ENCODE data around the gene C1RL. TPM values are rescaled to one million over a fixed set of nuclear protein-coding genes. Genes with fewer than 3 reads are reported as not detected.

Gene C1RL
- total and polyA plus RNA-seq, 2 donors (not counting 1 experiment from before 2014, with no cell fraction given) = 13.5 to 24.9 TPM

DNA sequence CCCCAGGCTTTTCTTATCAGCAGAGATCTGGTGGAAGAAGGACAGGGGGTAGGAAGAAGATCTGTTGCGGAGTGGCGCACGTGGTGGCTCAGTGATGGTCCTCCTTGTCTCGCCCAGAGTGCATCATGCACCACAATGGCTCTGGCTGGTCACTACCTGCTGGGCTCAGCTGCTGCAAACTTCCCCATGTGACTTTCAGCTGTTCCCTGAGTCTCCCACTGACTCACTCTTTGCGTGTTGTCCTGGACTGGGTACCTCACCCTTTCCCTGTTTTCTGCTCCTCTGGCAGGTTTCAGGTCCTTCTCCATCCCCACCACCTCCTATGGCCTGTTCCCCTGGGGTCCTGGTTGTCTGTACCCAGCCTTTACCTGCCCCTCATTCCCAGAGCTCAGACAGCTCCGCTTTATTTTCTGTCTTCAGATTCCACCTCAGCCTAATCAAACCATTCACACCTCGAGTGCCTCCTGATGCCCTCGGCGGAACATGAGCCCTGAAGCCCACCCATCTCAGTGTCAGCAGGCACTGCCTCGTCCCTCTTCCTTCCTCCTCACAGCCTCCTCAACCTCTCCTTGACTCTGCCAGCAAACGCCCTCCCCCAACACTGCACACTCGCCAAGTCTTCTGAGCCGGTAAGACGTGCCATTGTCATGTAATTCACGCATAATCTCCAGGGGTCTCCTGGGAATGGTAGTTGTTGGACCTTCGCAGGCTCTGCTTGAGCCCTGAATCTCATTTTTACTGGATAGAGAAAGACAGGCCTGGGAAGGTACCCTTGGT lies 18.6 kb downstream of the C1RL start:
- Histone ChIP-seq H4K20me1 (ENCODE audit: control insufficient read depth, insufficient read depth, low read length, poor library complexity, severe bottlenecking) (no peaks in the 10 kb centered on the region), H3K4me2 (replicated peaks; ENCODE audit: low read depth, low read length, poor library complexity, severe bottlenecking) (no peak overlapping the region), H3K9ac (ENCODE audit: low read length) (no peak overlapping the region), H3K27me3 (replicated peaks in 1 of 4; ENCODE audit: control extremely low read depth in 1 of 4, control insufficient read depth in 3 of 4, insufficient read depth in 4 of 4, low read length in 3 of 4) (peaks cover 0 to 3% (median 0%) of the 10 kb centered on the region in 4 experiments), H2AFZ (ENCODE audit: insufficient read depth, low read depth, low read length, poor library complexity, severe bottlenecking) (no peak overlapping the region), H3K36me3 (replicated peaks in 1 of 2; ENCODE audit: control extremely low read depth in 1 of 2, control insufficient read depth in 1 of 2, extremely low read depth in 1 of 2, insufficient read depth in 2 of 2, low read length in 1 of 2) (no peaks in the 10 kb centered on the region), H3K9me3 (ENCODE audit: control extremely low read depth in 1 of 3, control insufficient read depth in 2 of 3, insufficient read depth in 1 of 3, low read length in 2 of 3) (no peaks in the 10 kb centered on the region), H3K27ac (ENCODE audit: low read length in 2 of 2) (no peak overlapping the region), H3K4me3 (ENCODE audit: control extremely low read depth in 1 of 5, extremely low read depth in 1 of 5, insufficient read depth in 1 of 5, low read depth in 2 of 5, low read length in 4 of 5) (no peak overlapping the region), H3K4me1 (ENCODE audit: control insufficient read depth in 2 of 2, insufficient read depth in 2 of 2, low read length in 2 of 2) (peaks cover 0 to 12% of the 10 kb centered on the region in 2 donors), H3K79me2 (ENCODE audit: control insufficient read depth, insufficient read depth, low read length) (no peaks in the 10 kb centered on the region)
- no peak overlapping the region for H3K4me3 Mint-ChIP-seq
- no peak overlapping the region for H3K27ac Mint-ChIP-seq
- H3K27me3 Mint-ChIP-seq = peaks cover 4% of the 10 kb centered on the region
- intact Hi-C loops (cut with micrococcal nuclease) = loop anchor here (5.0 kb wide), 1 partner anchor 73 kb away; the partner anchor contains the start of gene LPCAT3
- WGBS (ENCODE audit: insufficient coverage) = 88% methylated on average over 12 of the region's 16 CpGs
- ATAC-seq (ENCODE audit: low read depth) (no peak), DNase-seq (no peak)
- ChIA-PET POLR2A (no interaction called here), CTCF (interaction anchor here (0.6 to 2.7 kb wide), 10 partner anchors 17 to 221 kb away, joined by 3 to 12 read pairs (median 3); partner anchors contain the start of genes C12orf57, LPCAT3 and RNU7-1)
- TF ChIP-seq, protein P1, sequence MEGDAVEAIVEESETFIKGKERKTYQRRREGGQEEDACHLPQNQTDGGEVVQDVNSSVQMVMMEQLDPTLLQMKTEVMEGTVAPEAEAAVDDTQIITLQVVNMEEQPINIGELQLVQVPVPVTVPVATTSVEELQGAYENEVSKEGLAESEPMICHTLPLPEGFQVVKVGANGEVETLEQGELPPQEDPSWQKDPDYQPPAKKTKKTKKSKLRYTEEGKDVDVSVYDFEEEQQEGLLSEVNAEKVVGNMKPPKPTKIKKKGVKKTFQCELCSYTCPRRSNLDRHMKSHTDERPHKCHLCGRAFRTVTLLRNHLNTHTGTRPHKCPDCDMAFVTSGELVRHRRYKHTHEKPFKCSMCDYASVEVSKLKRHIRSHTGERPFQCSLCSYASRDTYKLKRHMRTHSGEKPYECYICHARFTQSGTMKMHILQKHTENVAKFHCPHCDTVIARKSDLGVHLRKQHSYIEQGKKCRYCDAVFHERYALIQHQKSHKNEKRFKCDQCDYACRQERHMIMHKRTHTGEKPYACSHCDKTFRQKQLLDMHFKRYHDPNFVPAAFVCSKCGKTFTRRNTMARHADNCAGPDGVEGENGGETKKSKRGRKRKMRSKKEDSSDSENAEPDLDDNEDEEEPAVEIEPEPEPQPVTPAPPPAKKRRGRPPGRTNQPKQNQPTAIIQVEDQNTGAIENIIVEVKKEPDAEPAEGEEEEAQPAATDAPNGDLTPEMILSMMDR (IDR thresholded peaks at IDR 0.05) = no peak
- TF ChIP-seq EZH2 (IDR thresholded peaks at IDR 0.05; ENCODE audit: borderline replicate concordance, insufficient read depth, low read depth, low read length, poor library complexity, severe bottlenecking) = no peak
- H3K9me3 Mint-ChIP-seq (ENCODE audit: insufficient read depth) = no peaks in the 10 kb centered on the region
- peaks cover 9% of the 10 kb centered on the region for H3K4me1 Mint-ChIP-seq

All from B cell (primary cell).